Measurements from ENCODE around the gene MTARC2.

GRCh38 chr1:220815409-220815808 lies 67.3 kb downstream of the MTARC2 start:
- TF ChIP-seq SMC3 (IDR thresholded peaks at IDR 0.05) (no peak), GATA3 (IDR thresholded peaks at IDR 0.05; ENCODE audit: borderline replicate concordance) (no peak), CTCF (IDR thresholded peaks at IDR 0.05) (no peak)
